Prostate gland (tissue), 2 donors: ENCODE data around the gene PLAAT5.

ENCODE experiments used
- POLR2A ChIP-seq: fragments of 450-650 bp; IDR thresholded peaks from one replicate; pipeline ENCODE4 v1.6.1; 2016; ENCODE audit warnings: antibody characterized with exemption, mild to moderate bottlenecking
- POLR2AphosphoS5 ChIP-seq: sonication (generic); formaldehyde crosslinking; IDR thresholded peaks from one replicate; pipeline ENCODE4 v1.6.1; 2017; ENCODE audit warnings: antibody characterized with exemption
- TF ChIP-seq, protein P1 (sequence below), 4 experiments: fragments of 200-600 bp in 2 of 4; fragments of 450-650 bp in 2 of 4; sonication (generic) in 2 of 4; IDR thresholded peaks; 1 replicate in 3 of 4; 2 replicates in 1 of 4; pipeline ENCODE4 v1.5.1; 2016 to 2019; ENCODE audit warnings: antibody characterized with exemption in 4 of 4, mild to moderate bottlenecking in 2 of 4, moderate library complexity in 2 of 4

DNA sequence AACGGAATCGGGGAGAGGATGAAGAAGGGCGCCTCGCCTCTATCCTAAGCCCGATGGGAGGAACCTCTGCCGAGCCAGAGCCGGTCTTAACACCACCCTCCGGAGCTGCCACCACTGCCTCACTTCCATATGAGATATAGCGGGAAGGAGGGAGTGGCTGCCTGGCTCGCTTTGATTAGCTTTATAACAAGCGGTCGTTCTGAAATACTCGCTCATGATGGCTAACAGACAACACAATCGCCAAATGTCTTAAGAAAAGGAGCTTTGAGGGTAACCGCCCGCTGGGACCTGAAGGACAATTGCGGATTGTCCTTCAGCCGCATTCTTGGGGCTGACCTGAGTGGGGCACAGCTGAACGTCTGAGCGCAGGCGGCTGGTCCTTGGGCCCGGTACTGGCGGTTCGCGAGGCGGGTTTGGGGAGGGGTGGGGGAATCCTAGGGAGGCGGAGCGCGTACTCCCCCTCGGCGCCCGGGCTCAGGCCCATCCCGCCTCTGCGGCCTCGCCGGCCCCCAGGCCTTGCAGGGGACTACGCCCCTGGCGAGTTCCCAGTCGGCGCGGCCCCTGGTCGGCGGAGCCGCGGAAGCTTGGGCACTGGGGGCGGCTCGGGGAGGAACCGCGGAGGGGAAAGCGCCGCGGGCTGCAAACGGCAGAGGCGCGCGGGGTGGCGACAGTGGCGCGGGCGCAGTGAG, at the start of gene PLAAT5:
- TF ChIP-seq, protein P1, sequence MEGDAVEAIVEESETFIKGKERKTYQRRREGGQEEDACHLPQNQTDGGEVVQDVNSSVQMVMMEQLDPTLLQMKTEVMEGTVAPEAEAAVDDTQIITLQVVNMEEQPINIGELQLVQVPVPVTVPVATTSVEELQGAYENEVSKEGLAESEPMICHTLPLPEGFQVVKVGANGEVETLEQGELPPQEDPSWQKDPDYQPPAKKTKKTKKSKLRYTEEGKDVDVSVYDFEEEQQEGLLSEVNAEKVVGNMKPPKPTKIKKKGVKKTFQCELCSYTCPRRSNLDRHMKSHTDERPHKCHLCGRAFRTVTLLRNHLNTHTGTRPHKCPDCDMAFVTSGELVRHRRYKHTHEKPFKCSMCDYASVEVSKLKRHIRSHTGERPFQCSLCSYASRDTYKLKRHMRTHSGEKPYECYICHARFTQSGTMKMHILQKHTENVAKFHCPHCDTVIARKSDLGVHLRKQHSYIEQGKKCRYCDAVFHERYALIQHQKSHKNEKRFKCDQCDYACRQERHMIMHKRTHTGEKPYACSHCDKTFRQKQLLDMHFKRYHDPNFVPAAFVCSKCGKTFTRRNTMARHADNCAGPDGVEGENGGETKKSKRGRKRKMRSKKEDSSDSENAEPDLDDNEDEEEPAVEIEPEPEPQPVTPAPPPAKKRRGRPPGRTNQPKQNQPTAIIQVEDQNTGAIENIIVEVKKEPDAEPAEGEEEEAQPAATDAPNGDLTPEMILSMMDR (IDR thresholded peaks at IDR 0.05): no peak
- TF ChIP-seq POLR2A (no peak), POLR2AphosphoS5 (no peak)
